Measurements from ENCODE around the gene CADPS2. TPM values are rescaled to one million over a fixed set of nuclear protein-coding genes. Genes with fewer than 3 reads are reported as not detected.
"Not testable (repeated sequence)": the region's sequence is repeated elsewhere in the genome, so short reads cannot be mapped to it uniquely, and the experiment has no call there.

The CADPS2 gene
- total RNA-seq, 2 experiments from 2014 or later, result not detected

DNA sequence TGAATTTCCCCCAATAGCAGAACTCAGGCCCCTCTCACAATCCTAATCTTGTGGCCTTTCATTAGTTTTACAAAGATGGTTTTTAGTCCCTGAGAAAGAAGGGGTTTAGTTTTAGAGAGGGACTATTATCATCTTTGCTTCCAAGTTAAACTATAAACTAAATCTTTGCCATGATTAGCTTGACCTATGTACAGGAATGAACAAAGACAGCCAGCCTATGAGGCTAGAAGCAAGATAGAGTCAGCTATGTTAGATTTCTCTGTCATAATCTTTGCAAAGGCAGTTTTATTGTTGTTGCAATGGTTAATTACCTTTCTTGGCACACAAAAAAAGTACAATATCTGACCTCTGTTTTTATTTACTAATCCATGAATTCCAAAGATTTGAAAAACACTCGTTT, 206.4 kb downstream of the CADPS2 start:
- intact Hi-C loops (cut with micrococcal nuclease; ENCODE audit: unreplicated experiment), result no loop called here
- Histone ChIP-seq H3K27ac (ENCODE audit: low read depth, low read length, poor library complexity, severe bottlenecking) (no peak overlapping the region), H2AFZ (ENCODE audit: low read length) (no peak overlapping the region), H3K4me1 (ENCODE audit: insufficient read depth, low read length, poor library complexity, severe bottlenecking) (no peaks in the 10 kb centered on the region), H3K79me2 (ENCODE audit: insufficient read depth, low read depth, low read length) (no peaks in the 10 kb centered on the region), H4K20me1 (ENCODE audit: insufficient read depth, low read length) (no peaks in the 10 kb centered on the region), H3K4me3 (ENCODE audit: low read depth, low read length, poor library complexity, severe bottlenecking) (no peak overlapping the region), H3K36me3 (ENCODE audit: insufficient read depth, low read length) (no peaks in the 10 kb centered on the region), H3K4me2 (ENCODE audit: low read length) (no peak overlapping the region), H3K9me3 (ENCODE audit: low read length) (no peaks in the 10 kb centered on the region), H3K9me2 (ENCODE audit: insufficient read depth, low read length) (no peaks in the 10 kb centered on the region)
- DNase-seq (ENCODE audit: low spot score), result no peak
- no peak for TF ChIP-seq EZH2phosphoT487 (IDR thresholded peaks at IDR 0.05; ENCODE audit: borderline replicate concordance, low read depth, low read length)
- TF ChIP-seq, protein P1, sequence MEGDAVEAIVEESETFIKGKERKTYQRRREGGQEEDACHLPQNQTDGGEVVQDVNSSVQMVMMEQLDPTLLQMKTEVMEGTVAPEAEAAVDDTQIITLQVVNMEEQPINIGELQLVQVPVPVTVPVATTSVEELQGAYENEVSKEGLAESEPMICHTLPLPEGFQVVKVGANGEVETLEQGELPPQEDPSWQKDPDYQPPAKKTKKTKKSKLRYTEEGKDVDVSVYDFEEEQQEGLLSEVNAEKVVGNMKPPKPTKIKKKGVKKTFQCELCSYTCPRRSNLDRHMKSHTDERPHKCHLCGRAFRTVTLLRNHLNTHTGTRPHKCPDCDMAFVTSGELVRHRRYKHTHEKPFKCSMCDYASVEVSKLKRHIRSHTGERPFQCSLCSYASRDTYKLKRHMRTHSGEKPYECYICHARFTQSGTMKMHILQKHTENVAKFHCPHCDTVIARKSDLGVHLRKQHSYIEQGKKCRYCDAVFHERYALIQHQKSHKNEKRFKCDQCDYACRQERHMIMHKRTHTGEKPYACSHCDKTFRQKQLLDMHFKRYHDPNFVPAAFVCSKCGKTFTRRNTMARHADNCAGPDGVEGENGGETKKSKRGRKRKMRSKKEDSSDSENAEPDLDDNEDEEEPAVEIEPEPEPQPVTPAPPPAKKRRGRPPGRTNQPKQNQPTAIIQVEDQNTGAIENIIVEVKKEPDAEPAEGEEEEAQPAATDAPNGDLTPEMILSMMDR (conservative IDR thresholded peaks at IDR 0.05; ENCODE audit: low read length), result no peak
- POLR2A ChIA-PET, result no interaction called here
- no TSS peak for BruUV-seq (replicated peaks)
- CTCF ChIA-PET (ENCODE audit: unreplicated experiment), result no interaction called here

- H3K9me3 ChIP-seq (ENCODE audit: low read length); H3K4me3 ChIP-seq (ENCODE audit: low read depth, low read length, poor library complexity, severe bottlenecking); H3K27ac ChIP-seq (ENCODE audit: low read depth, low read length, poor library complexity, severe bottlenecking); H2AFZ ChIP-seq (ENCODE audit: low read length); H3K4me2 ChIP-seq (ENCODE audit: low read length); BruUV-seq (replicated peaks); H4K20me1 ChIP-seq (ENCODE audit: insufficient read depth, low read length); H3K79me2 ChIP-seq (ENCODE audit: insufficient read depth, low read depth, low read length); DNase-seq (ENCODE audit: low spot score); POLR2A ChIA-PET; H3K4me1 ChIP-seq (ENCODE audit: insufficient read depth, low read length, poor library complexity, severe bottlenecking); H3K36me3 ChIP-seq (ENCODE audit: insufficient read depth, low read length); CTCF ChIA-PET (ENCODE audit: unreplicated experiment); intact Hi-C loops (cut with micrococcal nuclease; ENCODE audit: unreplicated experiment); H3K9me2 ChIP-seq (ENCODE audit: insufficient read depth, low read length): not testable (repeated sequence)
Measured at GRCh38 chr7:122679269-122679709, 207.0 kb downstream of the CADPS2 start.

DNA sequence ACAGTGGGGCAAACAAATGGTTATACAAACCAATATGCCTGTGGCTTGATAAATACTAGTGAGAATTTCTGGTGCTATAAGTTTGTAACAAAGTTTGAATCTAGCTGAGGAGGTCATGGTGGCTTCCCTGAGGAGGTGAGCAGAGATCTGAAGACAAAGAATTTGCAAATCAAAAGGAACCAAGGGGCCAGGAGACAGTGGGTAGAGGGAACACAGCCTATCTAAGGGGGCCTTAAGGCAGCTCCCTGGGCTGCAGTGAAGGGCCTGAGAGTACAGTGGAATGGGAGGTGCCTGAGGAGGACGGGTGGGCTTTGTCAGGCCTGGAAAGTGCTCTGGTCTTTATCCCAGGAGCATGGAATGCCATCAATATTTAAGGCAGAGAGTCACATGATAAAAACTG, 209.1 kb downstream of the CADPS2 start:
- H3K4me3 ChIP-seq (ENCODE audit: low read depth, low read length, poor library complexity, severe bottlenecking), result no peak overlapping the region
- no peaks in the 10 kb centered on the region for H3K9me3 ChIP-seq (ENCODE audit: low read length)
- CTCF ChIA-PET (ENCODE audit: unreplicated experiment), result no interaction called here
- H4K20me1 ChIP-seq (ENCODE audit: insufficient read depth, low read length), result no peaks in the 10 kb centered on the region
- H3K4me2 ChIP-seq (ENCODE audit: low read length), result no peak overlapping the region
- no peak for TF ChIP-seq EZH2phosphoT487 (IDR thresholded peaks at IDR 0.05; ENCODE audit: borderline replicate concordance, low read depth, low read length)
- TF ChIP-seq, protein P1 (conservative IDR thresholded peaks at IDR 0.05; ENCODE audit: low read length), result no peak
- DNase-seq (ENCODE audit: low spot score), result no peak
- no peaks in the 10 kb centered on the region for H3K36me3 ChIP-seq (ENCODE audit: insufficient read depth, low read length)
- no peaks in the 10 kb centered on the region for H3K9me2 ChIP-seq (ENCODE audit: insufficient read depth, low read length)
- H3K79me2 ChIP-seq (ENCODE audit: insufficient read depth, low read depth, low read length), result no peaks in the 10 kb centered on the region
- H3K4me1 ChIP-seq (ENCODE audit: insufficient read depth, low read length, poor library complexity, severe bottlenecking), result no peaks in the 10 kb centered on the region
- BruUV-seq (replicated peaks), result no TSS peak
- POLR2A ChIA-PET, result interaction anchor here (1.0 kb wide), 1 partner anchor 33 kb away, joined by 3 read pairs; no protein-coding TSS in a partner anchor
- intact Hi-C loops (cut with micrococcal nuclease; ENCODE audit: unreplicated experiment), result no loop called here
- no peak overlapping the region for H2AFZ ChIP-seq (ENCODE audit: low read length)
- H3K27ac ChIP-seq (ENCODE audit: low read depth, low read length, poor library complexity, severe bottlenecking), result no peak overlapping the region
